Astrocyte (in vitro differentiated cells and primary cell): Measurements from ENCODE around the gene SLC23A3. TPM values are rescaled to one million over a fixed set of nuclear protein-coding genes. Genes with fewer than 3 reads are reported as not detected.

ENCODE experiments used
- DNase-seq: peaks from one replicate; pipeline ENCODE4 v3.0.0-alpha.2; 2010; ENCODE audit warnings: low read depth
- FAIRE-seq: peaks from 2 replicates; lab custom pipeline; 2011; peaks lifted over from hg19 to GRCh38; lab: Jason Lieb, UNC
- H2AFZ ChIP-seq: 2 replicates; pipeline ENCODE4 v1.6.0; 2012; ENCODE audit warnings: low read depth, low read length, inconsistent platforms
- H3K27ac ChIP-seq: 2 replicates; pipeline ENCODE4 v1.5.1; 2011; ENCODE audit warnings: low read depth, low read length, inconsistent platforms
- H3K27me3 ChIP-seq: 2 replicates; pipeline ENCODE4 v1.6.0; 2011; ENCODE audit warnings: low read length, inconsistent platforms; ENCODE audit not compliant: insufficient read depth
- H3K36me3 ChIP-seq: 2 replicates; pipeline ENCODE4 v1.5.1; 2011; ENCODE audit warnings: low read length, inconsistent platforms; ENCODE audit not compliant: insufficient read depth
- H3K4me1 ChIP-seq: 2 replicates; pipeline ENCODE4 v1.5.1; 2011; ENCODE audit warnings: low read length, inconsistent platforms; ENCODE audit not compliant: insufficient read depth
- H3K4me2 ChIP-seq: 2 replicates; pipeline ENCODE4 v1.6.0; 2012; ENCODE audit warnings: low read length, inconsistent platforms
- H3K4me3 ChIP-seq: 2 replicates; pipeline ENCODE4 v1.5.1; 2011; ENCODE audit warnings: low read depth, mild to moderate bottlenecking, low read length, inconsistent platforms; ENCODE audit not compliant: insufficient read depth
- H3K79me2 ChIP-seq: 2 replicates; pipeline ENCODE4 v1.6.0; 2012; ENCODE audit warnings: mild to moderate bottlenecking, low read length, inconsistent platforms; ENCODE audit not compliant: insufficient read depth
- H3K9ac ChIP-seq: 2 replicates; pipeline ENCODE4 v1.6.0; 2012; ENCODE audit warnings: mild to moderate bottlenecking, low read length, inconsistent platforms
- H3K9me3 ChIP-seq: 2 replicates; pipeline ENCODE4 v1.5.1; 2012; ENCODE audit warnings: low read depth, mild to moderate bottlenecking, low read length, inconsistent platforms; ENCODE audit not compliant: insufficient read depth
- H4K20me1 ChIP-seq: 2 replicates; pipeline ENCODE4 v1.6.0; 2012; ENCODE audit warnings: low read length, inconsistent platforms; ENCODE audit not compliant: insufficient read depth
- H3K27ac Mint-ChIP-seq: one replicate; pipeline ENCODE4 v1.8.0; 2021; ENCODE audit warnings: mild to moderate bottlenecking, mixed read lengths; ENCODE audit not compliant: unreplicated experiment
- H3K27me3 Mint-ChIP-seq: one replicate; pipeline ENCODE4 v1.8.0; 2021; ENCODE audit warnings: low read depth, mixed read lengths; ENCODE audit not compliant: unreplicated experiment
- H3K36me3 Mint-ChIP-seq: one replicate; pipeline ENCODE4 v1.8.0; 2021; ENCODE audit warnings: low read depth, mixed read lengths; ENCODE audit not compliant: unreplicated experiment
- H3K4me1 Mint-ChIP-seq: one replicate; pipeline ENCODE4 v1.8.0; 2021; ENCODE audit warnings: low read depth, mixed read lengths; ENCODE audit not compliant: unreplicated experiment
- H3K4me3 Mint-ChIP-seq: one replicate; pipeline ENCODE4 v1.8.0; 2021; ENCODE audit warnings: mild to moderate bottlenecking, moderate library complexity, mixed read lengths; ENCODE audit not compliant: unreplicated experiment
- H3K9me3 Mint-ChIP-seq: one replicate; pipeline ENCODE4 v1.8.0; 2021; ENCODE audit warnings: mild to moderate bottlenecking, mixed read lengths; ENCODE audit not compliant: unreplicated experiment
- CTCF ChIP-seq: IDR thresholded peaks from 2 replicates; pipeline ENCODE4 v1.5.1; 2011; ENCODE audit warnings: low read depth, mild to moderate bottlenecking, inconsistent platforms, low read length, moderate library complexity; ENCODE audit not compliant: insufficient read depth
- EZH2 ChIP-seq: IDR thresholded peaks from 2 replicates; pipeline ENCODE4 v1.6.1; 2012; ENCODE audit warnings: mild to moderate bottlenecking, low read length, inconsistent platforms; ENCODE audit not compliant: insufficient read depth
- total RNA-seq: library from RNA; stranded (reverse); gene quantifications from 2 replicates; pipeline ENCODE4 v1.2.1, GENCODE V29; 2021

SLC23A3 gene
- total RNA-seq, 1 donor from 2014 or later = 1.2 TPM

- Histone ChIP-seq H3K9ac (no peak overlapping the region), H2AFZ (no peak overlapping the region), H3K9me3 (no peaks in the 10 kb centered on the region), H4K20me1 (peaks cover 15% of the 10 kb centered on the region), H3K4me1 (peaks cover 27% of the 10 kb centered on the region), H3K4me3 (no peak overlapping the region), H3K27ac (no peak overlapping the region), H3K27me3 (no peaks in the 10 kb centered on the region), H3K79me2 (no peaks in the 10 kb centered on the region), H3K4me2 (no peak overlapping the region), H3K36me3 (no peaks in the 10 kb centered on the region)
- FAIRE-seq (no peak), DNase-seq (peak; percentile 27)
- Mint-ChIP-seq H3K36me3 (peaks cover 6% of the 10 kb centered on the region), H3K27ac (no peak overlapping the region), H3K27me3 (peaks cover 20% of the 10 kb centered on the region), H3K4me3 (no peak overlapping the region), H3K4me1 (peaks cover 15% of the 10 kb centered on the region), H3K9me3 (peaks cover 4% of the 10 kb centered on the region)
- TF ChIP-seq EZH2 = no peak
- no peak for TF ChIP-seq CTCF
Observed at GRCh38 chr2:219127037-219127635, 42.7 kb downstream of the SLC23A3 start.

GRCh38 chr2:219126555-219126954 lies 43.3 kb downstream of the SLC23A3 start:
- Histone ChIP-seq H3K27me3 (no peaks in the 10 kb centered on the region), H3K4me1 (peaks cover 27% of the 10 kb centered on the region), H3K27ac (no peak overlapping the region), H3K9me3 (no peaks in the 10 kb centered on the region), H3K4me2 (no peak overlapping the region), H2AFZ (no peak overlapping the region), H3K36me3 (no peaks in the 10 kb centered on the region), H3K79me2 (no peaks in the 10 kb centered on the region), H3K4me3 (no peak overlapping the region), H4K20me1 (peaks cover 15% of the 10 kb centered on the region), H3K9ac (no peak overlapping the region)
- peaks cover 4% of the 10 kb centered on the region for H3K9me3 Mint-ChIP-seq
- peaks cover 15% of the 10 kb centered on the region for H3K4me1 Mint-ChIP-seq
- no peak for FAIRE-seq
- no peak for DNase-seq
- H3K27ac Mint-ChIP-seq = no peak overlapping the region
- TF ChIP-seq CTCF (no peak), EZH2 (no peak)
- peaks cover 6% of the 10 kb centered on the region for H3K36me3 Mint-ChIP-seq
- peaks cover 20% of the 10 kb centered on the region for H3K27me3 Mint-ChIP-seq
- H3K4me3 Mint-ChIP-seq = peak overlapping the region; percentile 2

- Histone ChIP-seq H3K4me1 (peaks cover 27% of the 10 kb centered on the region), H3K4me2 (peak overlapping the region; percentile 68), H3K36me3 (no peaks in the 10 kb centered on the region), H3K9me3 (no peaks in the 10 kb centered on the region), H3K27me3 (no peaks in the 10 kb centered on the region), H2AFZ (no peak overlapping the region), H3K79me2 (no peaks in the 10 kb centered on the region), H3K9ac (peak overlapping the region; percentile 38), H3K27ac (peak overlapping the region; percentile 72), H3K4me3 (no peak overlapping the region), H4K20me1 (peaks cover 15% of the 10 kb centered on the region)
- H3K36me3 Mint-ChIP-seq = peaks cover 6% of the 10 kb centered on the region
- DNase-seq (peak; percentile 14), FAIRE-seq (no peak)
- H3K4me3 Mint-ChIP-seq = no peak overlapping the region
- peaks cover 19% of the 10 kb centered on the region for H3K27me3 Mint-ChIP-seq
- TF ChIP-seq CTCF (no peak), EZH2 (no peak)
- no peak overlapping the region for H3K27ac Mint-ChIP-seq
- peaks cover 4% of the 10 kb centered on the region for H3K9me3 Mint-ChIP-seq
- peaks cover 15% of the 10 kb centered on the region for H3K4me1 Mint-ChIP-seq
Observed at GRCh38 chr2:219125886-219126270, 44.0 kb downstream of the SLC23A3 start.
